ENCODE measurements around the gene GPR183. TPM values are rescaled to one million over a fixed set of nuclear protein-coding genes. Genes with fewer than 3 reads are reported as not detected.

GPR183 gene
- total RNA-seq, 1 donor from 2014 or later = 0.71 TPM

DNA sequence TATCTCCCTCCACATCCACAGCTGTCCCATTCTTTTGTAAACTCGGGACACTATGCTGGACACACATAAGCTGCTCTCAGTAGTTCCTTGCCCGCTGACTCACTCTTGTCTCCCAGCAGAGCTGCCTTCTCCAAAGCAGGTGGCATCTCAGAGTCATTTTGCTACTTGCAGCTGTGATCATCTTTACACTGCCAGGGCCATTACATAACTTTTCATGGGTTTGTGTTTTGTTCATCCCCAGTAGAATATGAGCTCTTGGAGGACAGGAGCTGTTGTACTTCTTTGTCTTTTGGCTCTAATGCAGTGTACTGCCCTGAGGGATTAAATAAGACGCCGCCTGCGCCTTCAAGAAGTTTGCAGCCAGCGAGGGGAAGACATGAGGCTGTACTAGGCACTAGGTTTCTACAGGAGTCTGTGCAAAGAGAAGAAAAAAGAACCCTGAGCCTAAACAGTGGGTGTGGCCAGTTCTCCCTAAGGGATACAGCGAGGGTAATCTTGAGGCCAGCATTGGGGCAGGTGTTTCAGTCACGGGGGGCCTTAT lies 40.8 kb upstream of the GPR183 start:
- no peaks in the 10 kb centered on the region for H3K27me3 ChIP-seq (ENCODE audit: control insufficient read depth, insufficient read depth, low read length)
- TF ChIP-seq, protein P1, sequence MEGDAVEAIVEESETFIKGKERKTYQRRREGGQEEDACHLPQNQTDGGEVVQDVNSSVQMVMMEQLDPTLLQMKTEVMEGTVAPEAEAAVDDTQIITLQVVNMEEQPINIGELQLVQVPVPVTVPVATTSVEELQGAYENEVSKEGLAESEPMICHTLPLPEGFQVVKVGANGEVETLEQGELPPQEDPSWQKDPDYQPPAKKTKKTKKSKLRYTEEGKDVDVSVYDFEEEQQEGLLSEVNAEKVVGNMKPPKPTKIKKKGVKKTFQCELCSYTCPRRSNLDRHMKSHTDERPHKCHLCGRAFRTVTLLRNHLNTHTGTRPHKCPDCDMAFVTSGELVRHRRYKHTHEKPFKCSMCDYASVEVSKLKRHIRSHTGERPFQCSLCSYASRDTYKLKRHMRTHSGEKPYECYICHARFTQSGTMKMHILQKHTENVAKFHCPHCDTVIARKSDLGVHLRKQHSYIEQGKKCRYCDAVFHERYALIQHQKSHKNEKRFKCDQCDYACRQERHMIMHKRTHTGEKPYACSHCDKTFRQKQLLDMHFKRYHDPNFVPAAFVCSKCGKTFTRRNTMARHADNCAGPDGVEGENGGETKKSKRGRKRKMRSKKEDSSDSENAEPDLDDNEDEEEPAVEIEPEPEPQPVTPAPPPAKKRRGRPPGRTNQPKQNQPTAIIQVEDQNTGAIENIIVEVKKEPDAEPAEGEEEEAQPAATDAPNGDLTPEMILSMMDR (IDR thresholded peaks at IDR 0.05; ENCODE audit: insufficient read depth, low read length, poor library complexity, severe bottlenecking) = no peak
- no peak for DNase-seq (ENCODE audit: low read depth)
- H3K4me3 ChIP-seq (ENCODE audit: low read depth, low read length) = no peak overlapping the region
- H3K36me3 ChIP-seq (ENCODE audit: control insufficient read depth, insufficient read depth, low read length) = no peaks in the 10 kb centered on the region

DNA sequence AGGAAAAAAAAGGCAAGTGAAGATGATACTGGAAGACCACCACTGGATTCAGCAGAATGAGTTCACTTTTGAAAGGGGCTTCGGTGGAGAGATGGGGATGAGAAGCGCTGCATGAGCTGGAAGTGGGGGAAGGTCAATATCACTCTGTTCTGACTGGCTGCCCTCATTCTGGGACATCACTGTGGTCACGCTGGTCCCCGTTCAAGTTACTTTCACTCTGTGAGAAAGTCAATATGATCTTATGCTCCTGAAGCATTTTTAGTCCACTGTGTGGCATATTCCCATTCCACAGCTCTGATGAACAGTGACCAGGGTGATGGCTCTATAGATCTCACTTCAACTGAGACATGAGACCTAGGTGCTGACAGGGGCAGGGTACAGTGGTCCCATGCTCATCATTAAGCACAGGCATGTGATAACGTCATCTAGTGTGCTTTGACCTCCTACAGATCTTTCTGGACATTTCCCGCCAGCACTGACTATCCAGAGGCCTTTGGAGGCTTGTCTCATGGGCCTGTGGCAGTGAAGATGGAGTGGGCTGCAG lies 40.2 kb upstream of the GPR183 start:
- no peak overlapping the region for H3K4me3 ChIP-seq (ENCODE audit: low read depth, low read length)
- peaks cover 1% of the 10 kb centered on the region for H3K36me3 ChIP-seq (ENCODE audit: control insufficient read depth, insufficient read depth, low read length)

GRCh38 chr13:99346335-99347042 lies 39.3 kb upstream of the GPR183 start:
- H3K36me3 ChIP-seq (ENCODE audit: control insufficient read depth, insufficient read depth, low read length) = peaks cover 1% of the 10 kb centered on the region
- no peak for DNase-seq (ENCODE audit: low read depth)
- no peak overlapping the region for H3K4me3 ChIP-seq (ENCODE audit: low read depth, low read length)
- TF ChIP-seq, protein P1 (IDR thresholded peaks at IDR 0.05; ENCODE audit: insufficient read depth, low read length, poor library complexity, severe bottlenecking) = no peak
- H3K27me3 ChIP-seq (ENCODE audit: control insufficient read depth, insufficient read depth, low read length) = no peaks in the 10 kb centered on the region

More for the DNA sequence above, 40.2 kb upstream of the GPR183 start:
- H3K27me3 ChIP-seq (ENCODE audit: control insufficient read depth, insufficient read depth, low read length) = no peaks in the 10 kb centered on the region
- DNase-seq (ENCODE audit: low read depth) = no peak
- TF ChIP-seq, protein P1 (IDR thresholded peaks at IDR 0.05; ENCODE audit: insufficient read depth, low read length, poor library complexity, severe bottlenecking) = no peak

DNA sequence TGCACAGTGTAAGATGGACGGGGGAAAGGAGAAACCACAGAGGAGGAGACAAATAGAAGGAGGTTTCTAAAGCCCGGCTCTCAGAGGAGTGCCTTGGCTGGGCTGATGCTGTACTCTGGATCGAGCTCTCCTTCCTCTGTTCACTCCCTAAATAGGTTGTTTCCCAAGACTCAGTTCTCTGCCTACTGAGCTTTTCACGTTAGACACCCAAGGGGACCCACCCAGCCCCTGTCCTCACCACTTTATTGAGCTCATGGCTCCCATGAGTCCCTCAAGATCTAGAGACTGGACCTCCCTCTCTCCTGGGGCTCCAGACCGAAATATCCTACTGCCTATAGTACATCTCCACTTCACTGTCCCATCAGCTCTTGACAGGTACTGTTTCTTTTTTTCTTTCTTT lies 38.1 kb upstream of the GPR183 start:
- H3K27me3 ChIP-seq (ENCODE audit: control insufficient read depth, insufficient read depth, low read length) = no peaks in the 10 kb centered on the region

GRCh38 chr13:99344610-99345208 lies 37.5 kb upstream of the GPR183 start:
- TF ChIP-seq, protein P1 (IDR thresholded peaks at IDR 0.05; ENCODE audit: insufficient read depth, low read length, poor library complexity, severe bottlenecking) = no peak
- Histone ChIP-seq H3K27me3 (ENCODE audit: control insufficient read depth, insufficient read depth, low read length) (no peaks in the 10 kb centered on the region), H3K36me3 (ENCODE audit: control insufficient read depth, insufficient read depth, low read length) (peaks cover 1% of the 10 kb centered on the region)

More for the DNA sequence above, 38.1 kb upstream of the GPR183 start:
- no peak overlapping the region for H3K4me3 ChIP-seq (ENCODE audit: low read depth, low read length)
- peaks cover 1% of the 10 kb centered on the region for H3K36me3 ChIP-seq (ENCODE audit: control insufficient read depth, insufficient read depth, low read length)
- no peak for DNase-seq (ENCODE audit: low read depth)
- TF ChIP-seq, protein P1 (IDR thresholded peaks at IDR 0.05; ENCODE audit: insufficient read depth, low read length, poor library complexity, severe bottlenecking) = no peak

More at GRCh38 chr13:99344610-99345208, 37.5 kb upstream of the GPR183 start:
- DNase-seq (ENCODE audit: low read depth) = no peak
- H3K4me3 ChIP-seq (ENCODE audit: low read depth, low read length) = no peak overlapping the region

All from kidney epithelial cell (primary cell).